Measurements from ENCODE around the gene LSM14B.
"Not testable (repeated sequence)": the region's sequence is repeated elsewhere in the genome, so short reads cannot be mapped to it uniquely, and the experiment has no call there.

LSM14B gene

DNA sequence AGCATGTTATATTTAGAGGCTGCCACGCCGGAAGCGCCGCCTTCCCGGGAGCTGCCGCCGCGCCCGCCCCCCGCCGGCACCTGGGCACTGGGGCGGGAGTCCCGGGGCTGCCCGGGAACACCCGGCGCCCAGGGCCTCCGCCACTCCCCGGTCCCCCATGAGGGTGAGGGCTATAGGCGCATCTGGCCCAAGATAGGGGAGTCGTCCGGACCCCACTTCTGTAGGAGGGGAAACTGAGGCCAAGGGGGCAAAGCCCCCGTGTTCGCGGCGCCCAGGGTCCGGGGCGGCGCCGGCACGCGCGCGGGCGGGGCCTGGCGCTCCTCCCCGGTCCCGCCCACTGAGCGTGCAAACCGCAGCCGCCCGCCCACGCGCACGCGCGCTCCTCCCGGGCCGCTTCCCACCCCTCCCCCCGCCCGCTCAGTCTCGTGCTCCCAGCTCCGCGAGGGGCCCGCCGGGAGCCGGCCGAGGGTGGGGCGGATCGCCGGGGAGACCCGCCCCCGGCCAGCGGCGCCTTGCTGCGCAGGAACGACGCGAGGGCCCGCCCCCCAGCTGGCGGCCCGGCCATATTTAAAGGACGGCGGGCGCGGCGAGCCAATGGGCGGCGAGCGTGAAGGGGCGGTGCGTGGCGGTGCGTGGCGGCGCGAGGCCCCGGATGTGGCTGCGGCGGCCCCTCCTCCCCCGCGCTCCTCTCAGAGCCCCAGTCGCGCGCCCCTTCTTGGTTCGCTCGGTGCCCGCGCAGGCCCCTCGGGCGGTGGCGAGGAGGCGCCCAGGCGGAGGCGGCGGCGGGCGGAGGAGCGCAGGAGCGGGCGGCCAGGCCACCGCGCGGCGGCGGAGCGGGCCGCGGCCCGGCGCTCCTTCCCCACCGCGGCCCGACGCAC is at the start of gene LSM14B:
Gene LSM14B (plus strand): TSS at position 700 of the 878 bp plus-strand sequence. CDS start 192 bp downstream, outside the sequence.
- DNase-seq, result peak; percentile 60 to 63

DNA sequence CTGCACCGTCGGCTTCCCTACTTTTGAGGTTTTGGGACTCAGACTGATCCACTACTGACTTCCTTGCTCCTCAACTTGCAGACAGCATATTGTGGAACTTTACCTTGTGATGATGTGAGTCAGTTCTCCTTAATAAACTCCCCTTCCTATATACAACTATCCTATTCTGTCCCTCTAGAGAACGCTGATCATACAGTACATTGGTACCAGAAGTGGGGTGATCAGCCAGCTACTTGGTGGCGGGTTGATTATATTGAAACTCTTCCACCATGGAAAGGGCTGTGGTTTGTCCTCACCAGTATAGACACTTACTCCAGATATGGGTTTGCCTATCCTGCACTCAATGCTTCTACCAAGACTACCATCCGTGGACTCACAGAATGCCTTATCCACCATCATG is 49.0 kb upstream of the LSM14B start:
- no peak for DNase-seq

DNA sequence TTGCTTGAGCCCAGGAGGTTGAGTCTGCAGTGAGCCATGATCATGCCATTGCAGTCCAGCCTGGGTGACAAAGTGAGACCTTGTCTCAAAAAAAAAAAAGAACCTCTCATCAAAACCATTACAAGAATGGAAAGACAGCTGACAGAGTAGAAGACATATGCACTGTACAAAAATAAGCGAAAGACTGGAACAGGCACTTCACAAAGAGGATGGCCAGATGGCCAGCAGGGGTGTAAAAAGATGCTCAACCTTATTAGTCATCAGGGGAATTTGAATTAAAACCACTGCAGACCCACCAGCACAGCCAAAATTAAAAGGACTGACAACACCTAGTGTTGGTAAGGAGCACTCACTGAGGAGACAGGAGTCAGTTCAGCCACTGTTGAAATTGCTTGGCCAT is 43.1 kb upstream of the LSM14B start:
- DNase-seq, result no peak

DNA sequence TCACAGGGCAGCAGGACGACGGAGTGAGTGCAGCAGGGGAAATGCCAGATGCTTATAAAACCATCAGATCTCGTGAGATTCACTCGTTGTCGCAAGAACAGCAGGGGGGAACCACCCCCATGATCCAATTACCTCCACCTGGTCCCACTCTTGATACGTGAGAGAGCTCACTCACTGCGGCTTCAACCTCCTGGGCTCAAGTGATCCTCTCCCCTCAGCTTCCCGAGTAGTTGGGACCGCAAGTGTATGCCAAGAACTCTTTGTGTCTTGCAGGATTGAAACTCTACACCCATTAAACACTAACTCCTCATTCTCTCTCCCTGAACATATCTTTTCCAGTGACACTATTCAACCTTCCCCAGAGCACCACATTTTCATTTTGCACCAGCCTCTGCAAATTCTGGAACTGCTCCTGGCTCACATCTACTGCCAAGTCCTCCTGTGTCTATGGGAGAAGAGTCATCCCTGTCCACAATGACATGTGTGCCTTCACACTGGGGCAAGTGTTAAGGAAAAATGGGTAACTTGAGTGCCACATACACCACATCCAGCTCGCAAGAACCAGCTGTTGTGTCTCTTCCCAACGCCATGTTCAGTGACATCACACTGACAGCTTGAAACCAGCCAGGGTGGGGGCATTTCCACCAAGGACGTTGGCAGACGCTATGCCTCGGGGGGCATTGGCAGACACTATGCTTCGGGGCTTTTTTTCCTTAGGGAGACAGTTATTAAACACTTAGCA is 41.9 kb upstream of the LSM14B start:
- no peak for DNase-seq

DNA sequence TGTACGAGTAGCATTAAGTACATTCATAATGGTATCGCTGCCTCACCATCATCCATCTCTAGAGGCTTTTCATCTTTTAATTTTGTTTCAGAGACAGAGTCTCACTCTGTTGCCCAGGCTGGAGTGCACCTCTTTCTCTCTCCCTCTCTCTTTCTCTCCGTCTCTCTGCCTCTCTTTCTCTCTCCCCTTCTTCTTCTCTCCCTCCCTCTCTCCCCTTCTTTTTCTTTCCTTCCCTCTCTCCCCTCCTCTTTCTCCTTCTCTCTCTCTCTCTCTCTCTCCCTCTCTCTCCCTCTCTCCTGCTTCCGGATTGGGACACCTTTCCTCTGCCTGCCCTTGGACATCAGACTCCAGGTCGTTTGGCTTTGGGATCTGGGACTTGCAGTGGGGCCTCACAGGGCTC is 39.0 kb upstream of the LSM14B start:
- DNase-seq, result no peak

DNA sequence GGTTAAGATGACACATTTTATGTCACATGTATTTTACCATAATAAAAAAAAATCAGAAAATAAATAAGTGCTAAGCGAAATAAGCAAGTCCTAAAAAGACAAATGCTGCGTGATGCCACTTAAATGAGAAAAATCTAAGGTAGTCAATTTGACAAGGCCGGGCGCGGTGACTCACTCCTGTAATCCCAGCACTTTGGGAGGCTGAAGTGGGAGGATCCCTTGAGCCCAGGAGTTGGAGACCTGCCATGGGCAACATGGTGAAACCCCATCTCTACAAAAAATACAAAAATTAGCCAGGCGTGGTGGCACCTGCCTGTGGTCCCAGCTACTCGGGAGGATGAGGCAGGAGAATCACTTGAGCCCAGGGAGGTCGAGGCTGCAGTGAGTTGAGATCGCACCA is 38.1 kb upstream of the LSM14B start:
- not testable (repeated sequence) for DNase-seq

DNA sequence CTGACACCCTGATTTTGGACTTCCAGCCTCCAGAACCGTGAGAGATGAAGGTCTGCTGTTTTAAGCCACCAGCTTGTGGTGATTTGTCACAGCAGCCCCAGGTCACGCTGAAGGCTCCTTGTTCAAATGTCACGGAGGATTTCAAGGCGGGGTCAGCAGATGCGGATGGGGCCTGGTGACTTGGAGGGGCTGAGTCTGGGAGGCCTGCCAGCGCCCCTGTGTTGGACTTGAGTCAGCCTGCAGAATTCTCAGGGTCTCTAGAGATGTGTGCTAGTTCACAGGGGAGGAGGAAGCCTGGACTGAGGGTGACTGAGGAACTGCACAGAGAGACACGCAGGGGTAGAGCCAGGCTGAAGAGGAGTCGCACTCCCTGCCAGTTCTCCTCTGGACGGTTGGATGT is 37.1 kb upstream of the LSM14B start:
- DNase-seq, result no peak

DNA sequence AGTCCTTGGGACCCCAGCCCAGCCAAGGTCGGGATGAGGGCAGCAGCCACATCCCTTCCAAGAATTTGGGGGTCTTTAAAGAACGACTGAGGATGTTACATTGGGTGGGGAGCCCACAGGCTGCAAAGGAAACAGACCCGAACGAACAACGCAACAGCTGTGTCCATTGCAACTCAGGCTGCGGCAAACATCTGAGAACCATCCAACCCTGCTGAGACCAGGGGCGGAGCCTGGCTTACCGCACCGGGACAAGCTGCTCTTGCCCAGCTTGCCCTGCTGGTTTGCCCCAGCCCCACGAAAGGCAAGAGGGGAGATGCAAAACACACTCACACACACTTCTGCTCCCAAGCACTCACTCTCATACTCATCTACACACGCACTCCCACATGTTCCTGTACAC is 35.0 kb upstream of the LSM14B start:
- no peak for DNase-seq

DNA sequence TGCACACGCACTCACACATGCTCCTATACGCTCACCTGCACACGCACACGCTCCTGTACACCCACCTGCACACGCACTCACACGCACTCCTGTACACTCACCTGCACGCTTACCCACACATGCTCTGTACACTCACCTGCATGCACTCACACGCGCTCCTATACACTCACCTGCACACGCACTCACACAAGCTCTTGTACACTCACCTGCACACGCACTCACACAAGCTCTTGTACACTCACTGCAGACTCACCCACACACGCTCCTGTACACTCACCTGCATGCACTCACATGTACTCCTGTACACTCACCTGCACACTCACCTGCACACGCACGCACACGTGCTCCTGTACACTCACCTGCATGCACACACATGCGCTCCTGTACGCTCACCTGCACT is 34.6 kb upstream of the LSM14B start:
- DNase-seq, result no peak

DNA sequence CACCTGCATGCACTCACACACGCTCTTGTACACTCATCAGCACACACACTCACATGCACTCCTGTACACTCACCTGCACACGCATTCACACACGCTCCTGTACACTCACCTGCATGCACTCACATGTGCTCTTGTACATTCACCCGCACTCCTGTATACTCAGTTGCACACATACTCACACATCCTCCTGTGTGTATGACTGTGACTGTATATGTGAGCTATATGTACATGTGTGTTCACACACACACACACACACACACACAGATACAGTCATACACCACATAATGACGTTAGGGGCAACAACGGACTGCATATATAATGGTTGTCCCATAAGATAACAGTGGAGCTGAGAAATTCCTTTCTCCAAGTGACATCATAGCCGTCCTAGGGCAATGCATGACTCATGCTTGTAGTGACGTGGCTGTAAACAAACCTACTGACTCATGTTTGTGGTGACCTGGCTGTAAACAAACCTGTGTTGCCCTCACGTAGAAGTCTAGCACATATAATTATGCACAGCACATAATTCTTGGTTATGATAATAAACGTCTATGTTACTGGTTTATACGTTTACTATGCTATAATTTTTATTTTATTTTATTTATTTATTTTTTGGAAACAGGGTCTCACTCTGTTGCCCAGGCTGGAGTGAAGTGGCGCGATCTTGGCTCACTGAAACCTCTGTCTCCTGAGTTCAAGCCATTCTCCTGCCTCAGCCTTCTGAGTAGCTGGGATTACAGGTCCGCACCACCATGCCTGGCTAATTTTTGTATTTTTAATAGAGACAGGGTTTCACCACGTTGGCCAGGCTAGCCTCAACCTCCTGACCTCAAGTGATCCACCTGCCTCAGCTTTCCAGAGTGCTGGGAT is 33.8 kb upstream of the LSM14B start:
- DNase-seq, result no peak

DNA sequence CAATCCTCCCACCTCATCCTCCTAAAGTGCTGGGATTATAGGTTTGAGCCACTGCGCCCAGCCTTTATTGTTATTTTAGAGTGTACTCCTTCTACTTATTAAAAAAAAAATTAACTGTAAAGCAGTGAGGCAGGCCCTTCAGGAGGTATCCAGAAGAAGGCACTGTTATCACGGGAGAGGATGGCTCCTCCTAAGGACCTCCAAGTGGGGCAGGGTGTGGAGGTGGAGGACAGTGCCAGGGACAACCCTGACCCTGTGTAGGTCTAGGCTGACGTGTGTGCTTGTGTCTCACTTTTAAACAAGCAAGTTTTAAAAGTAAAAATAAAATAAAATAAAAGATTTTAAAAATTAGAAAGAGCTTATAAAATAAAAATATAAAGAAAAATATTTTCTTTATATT is 32.9 kb upstream of the LSM14B start:
- DNase-seq, result no peak

DNA sequence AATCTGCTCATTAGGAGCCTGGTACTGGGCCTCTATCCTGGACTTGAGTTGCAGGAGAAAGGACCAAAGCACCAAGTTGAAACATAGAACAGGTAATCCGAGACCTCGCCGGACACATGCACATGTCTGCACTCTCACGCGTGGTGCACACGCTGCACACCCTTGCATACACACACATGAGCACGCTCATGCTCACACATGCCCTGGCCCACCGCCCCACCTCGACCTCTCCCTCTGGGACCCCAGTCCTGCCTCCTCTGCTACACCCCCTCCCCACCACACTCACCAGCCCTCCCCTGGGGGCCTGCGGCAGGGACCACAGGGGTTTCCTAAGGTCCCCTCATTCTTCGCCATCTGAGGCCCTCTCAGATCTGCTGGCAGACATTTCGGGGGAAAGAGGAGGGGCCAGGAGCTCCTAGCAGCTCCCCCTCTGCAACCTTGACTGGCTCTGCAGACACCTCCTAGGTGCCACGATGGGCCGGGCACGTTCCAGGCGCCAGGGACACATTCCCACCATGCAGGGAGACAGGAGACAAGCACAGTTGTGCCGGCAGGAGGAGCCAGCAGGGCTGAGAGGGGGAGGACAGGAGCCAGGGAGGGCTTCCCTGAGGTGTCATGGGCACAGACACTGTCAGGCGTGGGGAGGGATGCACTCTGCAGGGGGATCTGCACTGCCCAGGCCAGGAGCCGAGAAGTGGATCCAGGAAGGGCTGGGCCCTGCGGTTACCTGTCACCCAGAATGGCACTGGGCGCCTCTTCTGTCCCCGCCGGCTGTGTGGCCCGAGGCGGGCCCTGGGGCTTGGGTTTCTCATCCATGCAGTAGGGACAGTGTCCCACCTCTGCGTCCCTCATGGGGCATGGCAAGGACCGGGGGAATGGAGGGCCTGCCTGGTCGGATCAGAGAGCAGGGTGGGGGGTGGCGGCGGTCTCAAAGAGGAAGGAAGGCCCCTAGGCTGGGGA is 25.6 kb upstream of the LSM14B start:
- DNase-seq, result no peak

DNA sequence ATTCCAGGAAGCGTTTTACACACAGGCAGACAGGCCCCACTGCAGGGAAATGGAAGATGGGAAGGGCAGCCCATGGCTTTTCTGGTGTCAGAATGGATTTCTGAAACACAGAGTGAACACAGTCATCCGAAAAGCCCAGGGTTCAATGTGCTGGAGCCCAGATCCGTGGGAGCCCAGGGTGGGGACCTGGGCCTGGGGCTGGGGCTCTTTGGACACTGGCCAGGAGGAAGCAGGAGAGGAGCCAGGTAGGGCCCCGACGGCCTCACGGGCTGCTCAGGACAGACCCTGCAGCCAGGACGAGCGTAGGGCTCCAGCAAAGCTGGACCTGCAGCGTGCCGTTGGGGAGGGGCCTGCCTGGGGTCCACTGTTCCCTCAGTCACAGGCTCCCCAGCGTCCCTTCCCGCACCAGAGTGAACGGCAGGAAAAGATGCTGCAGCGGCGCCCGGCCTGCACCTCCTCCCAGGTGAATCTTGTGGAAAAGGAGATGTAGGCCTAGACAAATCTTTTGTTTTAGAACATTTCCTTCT is 24.3 kb upstream of the LSM14B start:
- DNase-seq, result no peak

DNA sequence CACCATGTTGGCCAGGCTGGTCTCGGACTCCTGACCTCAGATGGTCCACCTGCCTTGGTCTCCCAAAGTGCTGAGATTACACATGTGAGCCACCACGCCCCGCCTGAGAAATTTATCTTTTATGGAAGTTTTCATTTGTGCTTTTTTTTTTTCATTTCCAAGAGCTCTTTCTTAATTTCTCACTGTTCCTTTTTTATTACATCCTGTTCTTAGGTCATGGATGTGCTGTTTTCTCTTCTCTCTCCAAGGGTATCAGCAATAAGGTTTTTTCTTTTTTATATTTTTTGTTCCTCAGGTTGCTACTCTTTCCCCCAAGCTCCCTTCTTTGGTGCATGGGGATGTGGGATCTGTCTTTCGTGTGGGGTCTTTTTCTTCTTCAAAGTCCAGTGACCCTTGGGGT is 21.2 kb upstream of the LSM14B start:
- DNase-seq, result no peak

DNA sequence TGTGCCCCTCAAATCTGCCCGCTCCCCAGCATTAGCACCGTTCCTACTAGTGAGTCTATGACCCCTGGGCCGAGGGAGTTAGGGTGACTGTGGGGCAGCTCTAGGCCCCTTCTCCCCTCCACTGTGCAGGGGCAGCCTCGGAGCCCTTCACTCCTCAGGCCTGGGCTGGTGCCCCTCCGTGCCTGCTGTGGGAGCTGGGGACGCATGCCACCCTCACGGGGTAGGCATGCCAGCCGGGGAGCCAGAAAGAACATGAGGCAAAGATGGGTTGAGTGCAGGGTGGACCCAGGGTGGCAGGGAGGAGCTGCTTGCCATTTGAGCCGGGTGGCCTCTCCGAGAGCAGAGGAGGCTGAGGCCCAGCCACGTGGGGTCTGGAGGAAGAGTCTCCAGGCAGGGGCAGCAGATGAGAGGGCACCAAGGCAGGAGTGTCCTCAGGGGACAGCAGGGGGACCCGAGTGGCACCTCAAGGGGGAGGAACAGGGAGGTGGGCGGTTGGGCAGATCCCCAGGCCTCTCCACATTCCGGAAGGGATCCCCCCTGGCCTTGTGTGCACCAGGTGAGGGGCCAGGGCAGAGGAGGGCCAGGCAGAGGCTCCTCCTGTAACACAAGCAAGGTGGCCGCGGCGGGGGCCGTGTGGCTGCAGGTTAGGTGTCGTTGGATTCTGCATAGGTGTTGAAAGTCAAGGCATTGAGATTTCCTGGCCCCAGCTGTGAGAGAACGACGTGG is 18.6 kb upstream of the LSM14B start:
- DNase-seq, result no peak

DNA sequence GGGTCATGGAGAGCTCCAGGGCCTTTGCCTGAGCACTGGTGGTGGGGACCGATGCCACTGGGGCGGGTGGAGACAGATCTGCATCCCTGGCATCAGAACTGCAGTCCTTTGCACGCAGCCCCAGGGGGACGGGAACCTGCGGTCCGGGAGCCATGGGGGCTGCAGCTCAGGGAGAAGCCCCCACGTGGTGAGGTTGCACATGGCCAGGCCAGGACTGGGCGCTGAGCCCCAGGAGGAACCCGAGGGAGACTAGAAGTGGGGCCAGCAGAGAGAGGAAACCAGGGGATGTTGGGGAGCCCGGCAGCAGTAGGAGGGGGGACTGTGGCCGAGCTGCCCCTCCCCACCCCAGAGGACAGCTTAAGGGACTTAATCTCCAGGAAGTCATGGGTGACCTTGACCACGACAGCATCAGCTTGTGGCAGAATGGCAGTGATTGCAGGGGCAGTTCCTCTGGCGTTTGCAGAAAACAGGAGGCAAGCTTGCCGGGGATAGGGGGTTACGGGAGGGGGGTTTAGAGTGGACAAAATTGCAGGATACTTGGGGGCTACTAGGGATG is 18.0 kb upstream of the LSM14B start:
- no peak for DNase-seq

DNA sequence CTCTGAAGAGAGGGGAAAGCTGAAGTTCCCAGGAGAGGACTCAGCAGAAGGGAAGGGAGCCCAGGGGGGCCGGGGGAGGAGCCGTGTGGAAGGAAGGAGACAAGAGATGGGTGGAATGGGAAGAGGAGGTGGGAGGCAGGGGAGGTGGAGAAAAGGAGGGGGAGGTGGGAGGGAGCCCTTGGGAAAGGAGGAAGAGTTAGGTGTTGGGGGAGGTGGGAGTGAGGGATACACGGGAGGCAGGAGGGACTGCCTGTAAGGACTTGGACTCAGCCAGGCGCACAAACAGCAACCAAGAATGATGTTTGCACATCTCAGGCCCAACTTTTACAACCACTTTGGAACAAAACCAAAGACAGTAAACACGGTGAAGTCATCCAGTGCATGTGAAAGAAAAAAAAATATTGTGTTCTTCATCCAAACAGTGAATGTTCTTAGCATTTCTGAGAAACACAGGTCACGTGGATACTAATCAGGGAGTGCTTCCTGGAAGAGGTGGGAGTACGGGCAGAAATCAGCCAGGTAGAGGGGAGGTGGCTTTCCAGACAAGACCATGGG is 17.4 kb upstream of the LSM14B start:
- no peak for DNase-seq

DNA sequence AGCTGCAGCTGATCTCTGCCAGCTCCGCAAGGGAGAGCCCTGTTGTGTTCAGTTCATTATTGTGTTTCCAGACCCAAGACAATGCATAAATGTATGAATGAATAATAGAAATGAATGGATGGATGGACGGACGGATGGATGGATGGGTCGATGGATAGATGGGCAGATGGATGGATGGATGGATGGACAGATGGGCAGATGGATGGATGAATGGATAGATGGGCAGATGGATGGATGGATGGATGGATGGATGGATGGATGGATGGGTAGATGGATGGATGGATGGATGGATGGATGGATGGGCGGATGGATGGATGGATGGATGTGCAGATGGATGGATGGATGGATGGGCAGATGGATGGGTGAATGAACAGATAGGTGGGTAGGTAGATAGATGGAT is 16.7 kb upstream of the LSM14B start:
- no peak for DNase-seq

DNA sequence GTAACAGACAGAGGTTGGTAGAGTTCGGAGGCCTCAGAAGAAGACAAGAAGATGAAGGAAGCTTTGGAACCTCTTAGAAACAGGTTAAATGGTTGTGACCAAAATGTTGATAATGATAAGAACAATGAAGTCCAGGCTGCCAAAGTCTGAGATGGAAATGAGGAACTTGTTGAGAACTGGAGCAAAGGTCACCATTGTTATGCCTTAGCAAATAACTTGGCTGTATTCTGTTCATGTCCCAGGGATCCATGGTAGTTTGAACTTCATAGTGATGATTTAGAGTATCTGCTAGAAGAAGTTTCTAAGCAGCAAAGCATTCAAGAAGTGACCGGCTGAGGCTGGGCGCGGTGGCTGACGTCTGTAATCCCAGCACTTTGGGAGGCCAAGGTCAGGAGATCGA is 11.1 kb upstream of the LSM14B start:
- no peak for DNase-seq

DNA sequence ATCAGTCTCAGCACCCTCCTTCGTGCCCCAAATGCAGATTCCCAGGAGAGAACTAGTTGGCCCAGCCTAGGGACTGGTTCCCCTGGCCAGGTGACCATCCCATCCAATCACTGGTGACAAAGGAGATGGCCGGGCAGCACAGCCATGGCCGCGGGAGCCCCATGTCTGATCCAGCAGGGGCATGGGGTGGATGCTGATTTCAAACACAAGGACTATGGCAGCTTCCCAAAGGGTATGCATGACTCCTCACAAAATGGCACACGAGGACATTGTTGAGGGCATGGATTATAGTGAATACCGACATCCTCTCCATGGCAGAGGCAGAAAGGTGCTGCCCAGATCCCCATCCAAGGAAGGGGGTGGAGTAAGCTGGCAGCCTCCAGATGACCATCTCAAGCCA is 9.9 kb upstream of the LSM14B start:
- no peak for DNase-seq
